ENCODE results near the gene CADPS. TPM values are rescaled to one million over a fixed set of nuclear protein-coding genes. Genes with fewer than 3 reads are reported as not detected.

Gene CADPS
- total RNA-seq, 4 donors from 2014 or later, result 0.09 to 4.4 (median 1.6) TPM; not detected in 1

GRCh38 chr3:62525281-62525680 is 349.9 kb downstream of the CADPS start:
- TF ChIP-seq CTCF (IDR thresholded peaks at IDR 0.05), result no peak
- DNase-seq (ENCODE audit: low spot score), result no peak
- ATAC-seq (ENCODE audit: low FRiP score), result no peak

GRCh38 chr3:62523672-62524071 is 351.5 kb downstream of the CADPS start:
- no peak for ATAC-seq (ENCODE audit: low FRiP score)
- no peak for TF ChIP-seq CTCF (IDR thresholded peaks at IDR 0.05)
- DNase-seq (ENCODE audit: low spot score), result no peak

- no peak for DNase-seq (ENCODE audit: low spot score)
- ATAC-seq (ENCODE audit: low FRiP score), result no peak
- TF ChIP-seq CTCF (IDR thresholded peaks at IDR 0.05), result no peak
Measured at GRCh38 chr3:62521464-62522105, 353.6 kb downstream of the CADPS start.

GRCh38 chr3:62503516-62503915 is 371.7 kb downstream of the CADPS start:
- DNase-seq (ENCODE audit: low spot score) (no peak), ATAC-seq (ENCODE audit: low FRiP score) (no peak)
- TF ChIP-seq CTCF (IDR thresholded peaks at IDR 0.05), result no peak

- no peak for TF ChIP-seq CTCF (IDR thresholded peaks at IDR 0.05)
- ATAC-seq (ENCODE audit: low FRiP score) (no peak), DNase-seq (ENCODE audit: low spot score) (no peak)
Measured at GRCh38 chr3:62502315-62503300, 372.6 kb downstream of the CADPS start.

GRCh38 chr3:62501289-62501668 is 373.9 kb downstream of the CADPS start:
- ATAC-seq (ENCODE audit: low FRiP score) (no peak), DNase-seq (ENCODE audit: low spot score) (no peak)
- TF ChIP-seq CTCF (IDR thresholded peaks at IDR 0.05), result no peak

Data from omental fat pad (tissue), 4 donors.